Stimulated activated naive CD8-positive, alpha-beta T cell treated with anti-CD3 and anti-CD28 coated beads, Interleukin-15, Interleukin-2, amounts not matched to agents 100 U/mL and 50 U/mL, for 24 hours (primary cell): ENCODE measurements around the gene RNF212.
"Not testable (repeated sequence)": the region's sequence is repeated elsewhere in the genome, so short reads cannot be mapped to it uniquely, and the experiment has no call there.

Experiments used
- ATAC-seq: fragments of 150-1000 bp; cut with Tn5 transposase; one replicate; pipeline ENCODE4 v1.10.0; 2021
- DNase-seq: peaks from one replicate; pipeline ENCODE4 v3.0.0; 2021

RNF212 gene

GRCh38 chr4:1113311-1114009 is at the start of gene RNF212:
Gene RNF212, minus strand, starts transcription at chr4:1113564. Its CDS starts 100 bp downstream, at chr4:1113464.
- no peak for ATAC-seq
- peak; percentile 21 for DNase-seq

- no peak for ATAC-seq
- DNase-seq, result no peak
Observed at GRCh38 chr4:1160351-1160750, 47.0 kb upstream of the RNF212 start.

- DNase-seq, result no peak
- no peak for ATAC-seq
Observed at GRCh38 chr4:1156069-1156468, 42.7 kb upstream of the RNF212 start.

GRCh38 chr4:1155314-1155713 is 42.0 kb upstream of the RNF212 start:
- DNase-seq (no peak), ATAC-seq (no peak)

GRCh38 chr4:1154523-1155182 is 41.3 kb upstream of the RNF212 start:
- ATAC-seq (no peak), DNase-seq (no peak)

GRCh38 chr4:1154126-1154522 is 40.8 kb upstream of the RNF212 start:
- DNase-seq (no peak), ATAC-seq (no peak)

- no peak for ATAC-seq
- DNase-seq, result no peak
Observed at GRCh38 chr4:1153567-1154090, 40.3 kb upstream of the RNF212 start.

- DNase-seq (no peak), ATAC-seq (no peak)
Observed at GRCh38 chr4:1152290-1152689, 38.9 kb upstream of the RNF212 start.

GRCh38 chr4:1151541-1151940 is 38.2 kb upstream of the RNF212 start:
- DNase-seq (no peak), ATAC-seq (no peak)

- ATAC-seq, result no peak
- no peak for DNase-seq
Observed at GRCh38 chr4:1150875-1151274, 37.5 kb upstream of the RNF212 start.

- no peak for ATAC-seq
- DNase-seq, result no peak
Observed at GRCh38 chr4:1139860-1140259, 26.5 kb upstream of the RNF212 start.

GRCh38 chr4:1137850-1138249 is 24.5 kb upstream of the RNF212 start:
- no peak for DNase-seq
- ATAC-seq, result no peak

- ATAC-seq (no peak), DNase-seq (no peak)
Observed at GRCh38 chr4:1137063-1137776, 23.9 kb upstream of the RNF212 start.

- ATAC-seq, result no peak
Observed at GRCh38 chr4:1136048-1136447, 22.7 kb upstream of the RNF212 start.

GRCh38 chr4:1133033-1133432 is 19.7 kb upstream of the RNF212 start:
- ATAC-seq (no peak), DNase-seq (no peak)

More at GRCh38 chr4:1136048-1136447, 22.7 kb upstream of the RNF212 start:
- no peak for DNase-seq

- DNase-seq (peak; percentile 74), ATAC-seq (peak; percentile 93)
Observed at GRCh38 chr4:1130316-1131186, 17.2 kb upstream of the RNF212 start.

GRCh38 chr4:1126506-1126905 is 13.1 kb upstream of the RNF212 start:
- DNase-seq, result no peak
- no peak for ATAC-seq

- not testable (repeated sequence) for DNase-seq, ATAC-seq
Observed at GRCh38 chr4:1125466-1125865, 12.1 kb upstream of the RNF212 start.

GRCh38 chr4:1124818-1125217 is 11.5 kb upstream of the RNF212 start:
- ATAC-seq (no peak), DNase-seq (no peak)

GRCh38 chr4:1122505-1122904 is 9.1 kb upstream of the RNF212 start:
- no peak for ATAC-seq
- no peak for DNase-seq

GRCh38 chr4:1116838-1117237 is 3.5 kb upstream of the RNF212 start:
- no peak for DNase-seq
- ATAC-seq, result no peak
